Liver (tissue), 3 donors: ENCODE data around the gene CCT6B.

Experiments
- EGR1 ChIP-seq, 2 donors: IDR thresholded peaks; 2 replicates each; pipeline ENCODE4 v1.6.1; 2016 to 2018; ENCODE audit warnings: antibody characterized with exemption in 2 of 2, low read depth in 2 of 2
- HNF4A ChIP-seq, 2 donors: conservative IDR thresholded peaks; 2 replicates each; pipeline ENCODE4 v1.6.1; 2016; ENCODE audit warnings: antibody characterized with exemption in 2 of 2, mild to moderate bottlenecking in 2 of 2
- JUND ChIP-seq, 2 donors: IDR thresholded peaks; 2 replicates each; pipeline ENCODE4 v1.6.1; 2016; ENCODE audit warnings: antibody characterized with exemption in 2 of 2
- RXRA ChIP-seq, 2 donors: IDR thresholded peaks; 2 replicates each; pipeline ENCODE4 v1.6.1; 2017 to 2018; ENCODE audit warnings: antibody characterized with exemption in 2 of 2, mild to moderate bottlenecking in 1 of 2
- TAF1 ChIP-seq: conservative IDR thresholded peaks from 2 replicates; pipeline ENCODE4 v1.6.1; 2016; ENCODE audit warnings: antibody characterized with exemption, mild to moderate bottlenecking
- YY1 ChIP-seq: IDR thresholded peaks from 2 replicates; pipeline ENCODE4 v1.6.1; 2016; ENCODE audit warnings: antibody characterized with exemption, mild to moderate bottlenecking
- TF ChIP-seq, protein P1 (sequence below): fragments of 150-350 bp; IDR thresholded peaks from 2 replicates; pipeline ENCODE4 v1.5.1; 2017; ENCODE audit warnings: improper control_type of control experiment, low read depth, low read length; ENCODE audit not compliant: missing input control
- TF ChIP-seq, protein P2 (sequence below): IDR thresholded peaks from 2 replicates; pipeline ENCODE4 v1.6.1; 2016; ENCODE audit warnings: antibody characterized with exemption
- TF ChIP-seq, protein P3 (sequence below): IDR thresholded peaks from 2 replicates; pipeline ENCODE4 v1.6.1; 2016; ENCODE audit warnings: antibody characterized with exemption, mild to moderate bottlenecking
- donor health status: healthy.
- donor health status: healthy.

DNA sequence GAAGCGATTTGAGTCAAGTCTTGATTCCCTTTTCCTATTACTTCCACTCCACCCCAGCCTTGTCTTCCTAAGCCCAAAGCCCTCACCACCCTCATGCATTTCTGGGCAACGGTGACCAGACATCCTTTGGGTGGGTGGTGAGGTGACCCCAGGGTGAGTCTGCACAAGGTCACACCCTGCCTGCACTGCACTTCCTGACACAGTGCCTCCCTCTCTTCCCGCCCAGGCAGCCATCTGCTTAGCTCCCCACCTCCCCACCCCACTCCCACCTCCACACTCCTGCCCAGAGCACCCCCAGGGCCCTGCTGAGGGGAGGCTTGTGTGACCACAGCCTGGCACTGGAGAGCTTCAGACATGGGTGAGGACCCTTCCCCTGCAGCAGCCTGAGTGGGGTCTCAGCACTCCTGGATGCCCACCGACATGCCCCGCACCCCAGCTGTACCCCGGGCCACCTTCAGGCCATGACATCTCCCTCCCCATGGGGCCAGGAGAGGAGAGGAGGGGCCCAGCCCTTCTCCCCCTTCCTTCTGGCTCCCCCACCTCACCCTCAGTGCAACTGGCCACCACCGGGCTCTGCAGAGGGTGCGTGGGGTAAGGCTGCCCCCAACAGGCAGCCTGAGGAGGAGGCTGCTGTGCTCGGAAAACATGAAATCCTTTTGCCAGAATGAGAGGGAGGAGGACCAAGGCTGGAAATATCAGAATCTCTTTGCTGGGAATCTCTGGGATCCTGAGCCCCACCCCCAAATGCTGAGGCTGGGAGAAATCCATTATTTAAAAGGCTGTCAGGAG lies 68.6 kb downstream of the CCT6B start:
- TF ChIP-seq, protein P1, sequence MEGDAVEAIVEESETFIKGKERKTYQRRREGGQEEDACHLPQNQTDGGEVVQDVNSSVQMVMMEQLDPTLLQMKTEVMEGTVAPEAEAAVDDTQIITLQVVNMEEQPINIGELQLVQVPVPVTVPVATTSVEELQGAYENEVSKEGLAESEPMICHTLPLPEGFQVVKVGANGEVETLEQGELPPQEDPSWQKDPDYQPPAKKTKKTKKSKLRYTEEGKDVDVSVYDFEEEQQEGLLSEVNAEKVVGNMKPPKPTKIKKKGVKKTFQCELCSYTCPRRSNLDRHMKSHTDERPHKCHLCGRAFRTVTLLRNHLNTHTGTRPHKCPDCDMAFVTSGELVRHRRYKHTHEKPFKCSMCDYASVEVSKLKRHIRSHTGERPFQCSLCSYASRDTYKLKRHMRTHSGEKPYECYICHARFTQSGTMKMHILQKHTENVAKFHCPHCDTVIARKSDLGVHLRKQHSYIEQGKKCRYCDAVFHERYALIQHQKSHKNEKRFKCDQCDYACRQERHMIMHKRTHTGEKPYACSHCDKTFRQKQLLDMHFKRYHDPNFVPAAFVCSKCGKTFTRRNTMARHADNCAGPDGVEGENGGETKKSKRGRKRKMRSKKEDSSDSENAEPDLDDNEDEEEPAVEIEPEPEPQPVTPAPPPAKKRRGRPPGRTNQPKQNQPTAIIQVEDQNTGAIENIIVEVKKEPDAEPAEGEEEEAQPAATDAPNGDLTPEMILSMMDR = peak; percentile 36
- TF ChIP-seq JUND (IDR thresholded peaks at IDR 0.05) (no peak), TAF1 (no peak), RXRA (IDR thresholded peaks at IDR 0.05) (no peak), HNF4A (conservative IDR thresholded peaks at IDR 0.05) (no peak), YY1 (no peak), EGR1 (IDR thresholded peaks at IDR 0.05; ENCODE audit: low read depth in 2 of 2) (no peak)
- TF ChIP-seq, protein P2, sequence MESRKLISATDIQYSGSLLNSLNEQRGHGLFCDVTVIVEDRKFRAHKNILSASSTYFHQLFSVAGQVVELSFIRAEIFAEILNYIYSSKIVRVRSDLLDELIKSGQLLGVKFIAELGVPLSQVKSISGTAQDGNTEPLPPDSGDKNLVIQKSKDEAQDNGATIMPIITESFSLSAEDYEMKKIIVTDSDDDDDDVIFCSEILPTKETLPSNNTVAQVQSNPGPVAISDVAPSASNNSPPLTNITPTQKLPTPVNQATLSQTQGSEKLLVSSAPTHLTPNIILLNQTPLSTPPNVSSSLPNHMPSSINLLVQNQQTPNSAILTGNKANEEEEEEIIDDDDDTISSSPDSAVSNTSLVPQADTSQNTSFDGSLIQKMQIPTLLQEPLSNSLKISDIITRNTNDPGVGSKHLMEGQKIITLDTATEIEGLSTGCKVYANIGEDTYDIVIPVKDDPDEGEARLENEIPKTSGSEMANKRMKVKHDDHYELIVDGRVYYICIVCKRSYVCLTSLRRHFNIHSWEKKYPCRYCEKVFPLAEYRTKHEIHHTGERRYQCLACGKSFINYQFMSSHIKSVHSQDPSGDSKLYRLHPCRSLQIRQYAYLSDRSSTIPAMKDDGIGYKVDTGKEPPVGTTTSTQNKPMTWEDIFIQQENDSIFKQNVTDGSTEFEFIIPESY = no peak
- TF ChIP-seq, protein P3, sequence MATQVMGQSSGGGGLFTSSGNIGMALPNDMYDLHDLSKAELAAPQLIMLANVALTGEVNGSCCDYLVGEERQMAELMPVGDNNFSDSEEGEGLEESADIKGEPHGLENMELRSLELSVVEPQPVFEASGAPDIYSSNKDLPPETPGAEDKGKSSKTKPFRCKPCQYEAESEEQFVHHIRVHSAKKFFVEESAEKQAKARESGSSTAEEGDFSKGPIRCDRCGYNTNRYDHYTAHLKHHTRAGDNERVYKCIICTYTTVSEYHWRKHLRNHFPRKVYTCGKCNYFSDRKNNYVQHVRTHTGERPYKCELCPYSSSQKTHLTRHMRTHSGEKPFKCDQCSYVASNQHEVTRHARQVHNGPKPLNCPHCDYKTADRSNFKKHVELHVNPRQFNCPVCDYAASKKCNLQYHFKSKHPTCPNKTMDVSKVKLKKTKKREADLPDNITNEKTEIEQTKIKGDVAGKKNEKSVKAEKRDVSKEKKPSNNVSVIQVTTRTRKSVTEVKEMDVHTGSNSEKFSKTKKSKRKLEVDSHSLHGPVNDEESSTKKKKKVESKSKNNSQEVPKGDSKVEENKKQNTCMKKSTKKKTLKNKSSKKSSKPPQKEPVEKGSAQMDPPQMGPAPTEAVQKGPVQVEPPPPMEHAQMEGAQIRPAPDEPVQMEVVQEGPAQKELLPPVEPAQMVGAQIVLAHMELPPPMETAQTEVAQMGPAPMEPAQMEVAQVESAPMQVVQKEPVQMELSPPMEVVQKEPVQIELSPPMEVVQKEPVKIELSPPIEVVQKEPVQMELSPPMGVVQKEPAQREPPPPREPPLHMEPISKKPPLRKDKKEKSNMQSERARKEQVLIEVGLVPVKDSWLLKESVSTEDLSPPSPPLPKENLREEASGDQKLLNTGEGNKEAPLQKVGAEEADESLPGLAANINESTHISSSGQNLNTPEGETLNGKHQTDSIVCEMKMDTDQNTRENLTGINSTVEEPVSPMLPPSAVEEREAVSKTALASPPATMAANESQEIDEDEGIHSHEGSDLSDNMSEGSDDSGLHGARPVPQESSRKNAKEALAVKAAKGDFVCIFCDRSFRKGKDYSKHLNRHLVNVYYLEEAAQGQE = no peak
